HepG2 (cell line): ENCODE measurements around the gene AHRR. TPM values are rescaled to one million over a fixed set of nuclear protein-coding genes. Genes with fewer than 3 reads are reported as not detected.

Source experiments
- FOXO4 ChIP-seq: sonication (generic); formaldehyde crosslinking; conservative IDR thresholded peaks from 2 replicates; pipeline ENCODE4 v1.8.1; 2023; ENCODE audit warnings: missing genetic modification reagents
- HMGXB3 ChIP-seq: sonication (generic); formaldehyde crosslinking; IDR thresholded peaks from 2 replicates; pipeline ENCODE4 v1.4.0; 2020; ENCODE audit warnings: missing genetic modification reagents, borderline replicate concordance
- HNRNPH1 ChIP-seq: fragments of 200-400 bp; formaldehyde crosslinking; optimal IDR thresholded peaks from 2 replicates; pipeline ENCODE3; 2017; ENCODE audit warnings: mild to moderate bottlenecking, low read depth, low read length
- RARG ChIP-seq: sonication (generic); formaldehyde crosslinking; IDR thresholded peaks from 2 replicates; pipeline ENCODE4 v1.4.0; 2020; ENCODE audit warnings: low read depth, mild to moderate bottlenecking, missing genetic modification reagents
- ZBTB33 ChIP-seq: sonication (generic); formaldehyde crosslinking; IDR thresholded peaks from 2 replicates; pipeline ENCODE4 v1.4.0; 2020; ENCODE audit warnings: missing genetic modification reagents
- ZFP41 ChIP-seq: sonication (generic); formaldehyde crosslinking; IDR thresholded peaks from 2 replicates; pipeline ENCODE4 v1.4.0; 2020; ENCODE audit warnings: mild to moderate bottlenecking, missing genetic modification reagents, borderline replicate concordance
- polyA plus RNA-seq, 8 experiments: library from polyadenylated mRNA; depleted of rRNA in 3 of 8; stranded (reverse) in 7 of 8; unstranded in 1 of 8; fragments of >200 nt; fragmentation: Illumina TruSeq in 4 of 8; extraction: Trizol in 4 of 8; gene quantifications; 2 replicates each; pipeline versions ENCODE4 v1.2.1 to v1.2.3, GENCODE V29; 2011 to 2016; ENCODE audit warnings: low read depth in 4 of 8, missing spikeins in 1 of 8, mixed read lengths in 1 of 8; ENCODE audit not compliant: insufficient read depth in 1 of 8
- total RNA-seq, 5 experiments: library from RNA; depleted of rRNA; stranded (reverse); fragments of >200 nt; fragmentation: Illumina TruSeq; extraction: Trizol; gene quantifications; 2 replicates each; pipeline ENCODE4 v1.2.3, GENCODE V29; 2016; ENCODE audit warnings: low read depth in 1 of 5

AHRR gene
- total and polyA plus RNA-seq, 2 of the 13 experiments (the other 11 are each of a cell fraction or from before 2014, with no cell fraction given) = 0.28 to 0.35 TPM

- no peak for TF ChIP-seq HMGXB3 (CRISPR knock-in tag)
- no peak for TF ChIP-seq RARG (CRISPR knock-in tag)
- no peak for TF ChIP-seq ZBTB33 (CRISPR knock-in tag)
- no peak for TF ChIP-seq FOXO4 (CRISPR knock-in tag)
- no peak for TF ChIP-seq HNRNPH1
- TF ChIP-seq ZFP41 (CRISPR knock-in tag) = no peak
Observed at GRCh38 chr5:407801-408268, 86.3 kb downstream of the AHRR start (continued).
